Trophoblast cell (in vitro differentiated cells and primary cell): ENCODE results near the gene DELE1.
A peak's percentile ranks its signal among the peaks of the same experiment; 100 is the strongest.
"Not testable (repeated sequence)": the region's sequence is repeated elsewhere in the genome, so short reads cannot be mapped to it uniquely, and the experiment has no call there.

Experiments
- DNase-seq, 2 donors: peaks; one replicate each; pipeline ENCODE4 v3.0.0-alpha.2; 2016
- H2AFZ ChIP-seq: 2 replicates; pipeline ENCODE4 v1.6.1; 2013; ENCODE audit warnings: low read length, moderate library complexity, mild to moderate bottlenecking; ENCODE audit not compliant: insufficient read depth, poor library complexity
- H2AK5ac ChIP-seq: 2 replicates; pipeline ENCODE4 v1.6.1; 2013; ENCODE audit warnings: mild to moderate bottlenecking, low read length
- H2BK120ac ChIP-seq: 2 replicates; pipeline ENCODE4 v1.6.1; 2013; ENCODE audit warnings: low read length, mild to moderate bottlenecking, moderate library complexity; ENCODE audit not compliant: insufficient read depth, poor library complexity
- H2BK12ac ChIP-seq: 2 replicates; pipeline ENCODE4 v1.6.1; 2013; ENCODE audit warnings: mild to moderate bottlenecking, low read length, moderate library complexity
- H2BK5ac ChIP-seq: 2 replicates; pipeline ENCODE4 v1.6.1; 2013; ENCODE audit warnings: low read length, low read depth, moderate library complexity, mild to moderate bottlenecking; ENCODE audit not compliant: poor library complexity
- H3K14ac ChIP-seq: 2 replicates; pipeline ENCODE4 v1.6.1; 2013; ENCODE audit warnings: mild to moderate bottlenecking, low read length
- H3K18ac ChIP-seq: 2 replicates; pipeline ENCODE4 v1.6.1; 2013; ENCODE audit warnings: mild to moderate bottlenecking, low read length
- H3K23ac ChIP-seq: 2 replicates; pipeline ENCODE4 v1.6.1; 2013; ENCODE audit warnings: low read length
- H3K27ac ChIP-seq: 2 replicates; pipeline ENCODE4 v1.5.1; 2013; ENCODE audit warnings: low read depth, mild to moderate bottlenecking, inconsistent platforms, low read length, moderate library complexity
- H3K27me3 ChIP-seq: 2 replicates; pipeline ENCODE4 v1.6.1; 2013; ENCODE audit warnings: inconsistent platforms, mild to moderate bottlenecking, low read length, moderate library complexity; ENCODE audit not compliant: insufficient read depth
- H3K36me3 ChIP-seq, 2 experiments: 1 replicate in 1 of 2; 2 replicates in 1 of 2; pipeline ENCODE4 v1.6.1; 2013; ENCODE audit warnings: low read length in 2 of 2, mild to moderate bottlenecking in 2 of 2, moderate library complexity in 1 of 2; ENCODE audit not compliant: insufficient read depth in 2 of 2, control insufficient read depth in 1 of 2
- H3K4ac ChIP-seq: 2 replicates; pipeline ENCODE4 v1.6.1; 2013; ENCODE audit warnings: low read depth, mild to moderate bottlenecking, low read length, moderate library complexity
- H3K4me1 ChIP-seq, 2 experiments: 1 replicate in 1 of 2; 2 replicates in 1 of 2; pipeline ENCODE4 v1.6.1; 2013; ENCODE audit warnings: low read length in 2 of 2, mild to moderate bottlenecking in 2 of 2, moderate library complexity in 1 of 2; ENCODE audit not compliant: insufficient read depth in 2 of 2, control insufficient read depth in 1 of 2
- H3K4me2 ChIP-seq: 2 replicates; pipeline ENCODE4 v1.6.1; 2013; ENCODE audit warnings: inconsistent platforms, mild to moderate bottlenecking, low read length, moderate library complexity
- H3K4me3 ChIP-seq: 2 replicates; pipeline ENCODE4 v1.5.1; 2013; ENCODE audit warnings: mild to moderate bottlenecking, low read depth, low read length, inconsistent platforms
- H3K79me1 ChIP-seq: one replicate; pipeline ENCODE4 v1.6.1; 2013; ENCODE audit warnings: low read length
- H3K79me2 ChIP-seq: 2 replicates; pipeline ENCODE4 v1.6.1; 2013; ENCODE audit warnings: low read length, mild to moderate bottlenecking; ENCODE audit not compliant: control insufficient read depth, insufficient read depth, poor library complexity
- H3K9ac ChIP-seq: 2 replicates; pipeline ENCODE4 v1.6.1; 2013; ENCODE audit warnings: mild to moderate bottlenecking, low read length
- H3K9me3 ChIP-seq: 2 replicates; pipeline ENCODE4 v1.6.1; 2013; ENCODE audit warnings: low read depth, mild to moderate bottlenecking, control low read depth, inconsistent platforms, low read length; ENCODE audit not compliant: insufficient read depth
- H4K12ac ChIP-seq: 2 replicates; pipeline ENCODE4 v1.6.1; 2013; ENCODE audit warnings: low read depth, mild to moderate bottlenecking, low read length, moderate library complexity
- H4K8ac ChIP-seq: 2 replicates; pipeline ENCODE4 v1.6.1; 2013; ENCODE audit warnings: low read depth, mild to moderate bottlenecking, low read length, moderate library complexity
- H4K91ac ChIP-seq: one replicate; pipeline ENCODE4 v1.6.1; 2013; ENCODE audit warnings: low read depth, mild to moderate bottlenecking, low read length, moderate library complexity
- WGBS: extraction: QIAGEN DNeasy Blood & Tissue Kit; methylation state at CpG from one replicate; pipeline ENCODE4 v1.1.7; 2013; ENCODE audit warnings: missing lambda C conversion rate; ENCODE audit not compliant: insufficient read length, insufficient coverage; ENCODE audit errors: extremely low coverage; 5-methylcytosine and 5-hydroxymethylcytosine counted together

The DELE1 gene

DNA sequence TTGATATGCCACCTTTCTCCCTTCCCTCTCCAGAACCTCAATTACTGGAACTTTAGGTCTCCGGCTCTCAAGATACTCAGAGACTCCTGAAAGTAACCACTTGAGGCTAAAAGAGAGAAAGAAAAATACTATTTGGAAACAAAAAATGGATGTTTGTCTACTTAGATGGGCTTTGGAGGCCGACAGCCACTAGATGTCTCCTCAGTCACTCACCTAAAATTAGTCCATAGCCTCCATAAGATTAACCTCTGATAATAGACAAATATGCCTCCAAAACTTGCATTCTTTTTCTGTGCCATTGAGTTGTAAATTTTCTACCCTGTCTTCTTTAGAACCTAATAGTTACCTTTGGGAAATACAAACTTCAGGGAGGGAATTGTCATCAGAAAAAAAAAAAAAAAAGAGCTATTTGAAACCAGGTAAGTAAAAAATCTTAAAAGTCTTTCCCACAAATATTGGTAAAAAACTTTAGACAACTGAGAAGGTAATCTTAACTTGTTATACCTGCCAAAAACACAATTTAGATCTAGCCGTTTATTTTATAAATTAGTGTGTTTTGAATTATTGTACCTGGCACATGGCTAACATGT is 34.3 kb upstream of the DELE1 start:
- no peak for DNase-seq
- Histone ChIP-seq H3K23ac (no peak overlapping the region), H3K18ac (no peak overlapping the region), H3K4me1 (no peaks in the 10 kb centered on the region), H4K91ac (no peak overlapping the region), H3K27ac (no peak overlapping the region), H3K14ac (no peak overlapping the region), H3K9ac (no peak overlapping the region), H2AFZ (no peak overlapping the region), H2BK5ac (no peak overlapping the region), H3K79me1 (no peaks in the 10 kb centered on the region), H3K4me3 (no peak overlapping the region), H3K4ac (no peak overlapping the region), H3K27me3 (no peaks in the 10 kb centered on the region), H4K8ac (no peak overlapping the region), H4K12ac (no peak overlapping the region), H2BK120ac (no peak overlapping the region), H3K36me3 (no peaks in the 10 kb centered on the region), H2BK12ac (no peak overlapping the region), H3K9me3 (no peaks in the 10 kb centered on the region), H3K4me2 (no peak overlapping the region), H3K79me2 (no peaks in the 10 kb centered on the region), H2AK5ac (no peak overlapping the region)
- WGBS, result no CpG with 5 or more reads among the region's 3 CpGs

DNA sequence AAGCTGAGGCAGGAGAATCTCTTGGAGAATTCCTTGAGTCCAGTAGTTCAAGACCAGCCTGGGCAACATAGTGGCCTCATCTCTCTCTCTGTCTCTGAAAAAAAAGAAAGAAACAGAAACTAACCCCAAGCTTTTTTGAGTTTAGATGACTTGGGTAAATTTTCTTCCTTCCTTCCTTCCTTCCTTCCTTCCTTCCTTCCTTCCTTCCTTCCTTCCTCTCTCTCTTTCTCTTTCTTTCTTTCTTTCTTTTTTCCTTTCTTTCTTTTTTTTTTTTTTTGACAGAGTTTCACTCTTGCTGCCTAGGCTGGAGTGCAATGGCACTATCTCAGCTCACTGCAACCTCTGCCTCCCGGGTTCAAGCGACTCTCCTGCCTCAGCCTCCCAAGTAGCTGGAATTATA is 33.2 kb upstream of the DELE1 start:
- DNase-seq, H3K4me2 ChIP-seq, H2BK5ac ChIP-seq, H3K27ac ChIP-seq, H3K9ac ChIP-seq, H2AFZ ChIP-seq, H3K9me3 ChIP-seq, H3K4me3 ChIP-seq, H2AK5ac ChIP-seq, H4K8ac ChIP-seq, H4K12ac ChIP-seq, H3K14ac ChIP-seq, H3K27me3 ChIP-seq, H3K36me3 ChIP-seq, H2BK120ac ChIP-seq, H3K79me2 ChIP-seq, H3K79me1 ChIP-seq, H3K4ac ChIP-seq, H3K18ac ChIP-seq, H4K91ac ChIP-seq, H3K4me1 ChIP-seq, H2BK12ac ChIP-seq, H3K23ac ChIP-seq: not testable (repeated sequence)
- WGBS, result no CpG with 5 or more reads among the region's 2 CpGs

DNA sequence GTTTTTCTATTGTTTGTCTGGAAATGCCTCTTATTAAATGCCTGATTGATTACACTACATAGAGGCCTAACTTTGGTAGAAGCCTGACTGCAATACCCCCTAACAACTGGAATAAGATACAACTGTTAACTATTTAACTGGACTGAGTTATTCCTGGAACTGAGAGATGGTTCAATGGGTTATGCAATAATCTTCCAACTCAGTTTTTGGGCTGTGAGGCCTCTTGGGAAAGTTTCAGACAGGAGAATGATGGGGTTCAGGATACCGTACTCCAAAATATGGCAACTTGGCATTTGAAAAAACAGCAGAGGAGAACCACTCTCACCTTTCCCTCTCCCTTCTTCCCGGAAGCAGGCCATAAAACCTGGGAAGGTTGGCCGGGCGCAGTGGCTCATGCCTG is 26.2 kb upstream of the DELE1 start:
- Histone ChIP-seq H2AK5ac (no peak overlapping the region), H3K23ac (no peak overlapping the region), H4K12ac (no peak overlapping the region), H3K18ac (no peak overlapping the region), H2BK12ac (no peak overlapping the region), H3K9me3 (peaks cover 2% of the 10 kb centered on the region), H4K8ac (no peak overlapping the region), H3K36me3 (no peaks in the 10 kb centered on the region), H3K79me1 (no peaks in the 10 kb centered on the region), H2BK5ac (no peak overlapping the region), H3K4ac (no peak overlapping the region), H2BK120ac (no peak overlapping the region), H4K91ac (no peak overlapping the region), H3K4me3 (no peak overlapping the region), H3K79me2 (no peaks in the 10 kb centered on the region), H3K4me1 (no peaks in the 10 kb centered on the region), H3K14ac (no peak overlapping the region), H2AFZ (no peak overlapping the region), H3K4me2 (no peak overlapping the region), H3K27me3 (no peaks in the 10 kb centered on the region), H3K9ac (no peak overlapping the region), H3K27ac (no peak overlapping the region)
- DNase-seq, result no peak
- WGBS, result no CpG with 5 or more reads among the region's 4 CpGs

GRCh38 chr5:141898448-141899049 is 25.1 kb upstream of the DELE1 start:
- Histone ChIP-seq H3K18ac (no peak overlapping the region), H4K91ac (no peak overlapping the region), H2BK5ac (no peak overlapping the region), H3K79me2 (no peaks in the 10 kb centered on the region), H2AK5ac (no peak overlapping the region), H3K4me1 (no peaks in the 10 kb centered on the region), H3K14ac (no peak overlapping the region), H3K79me1 (no peaks in the 10 kb centered on the region), H3K27ac (no peak overlapping the region), H3K4ac (no peak overlapping the region), H3K4me3 (no peak overlapping the region), H2BK12ac (no peak overlapping the region), H4K12ac (no peak overlapping the region), H2BK120ac (no peak overlapping the region), H3K27me3 (no peaks in the 10 kb centered on the region), H4K8ac (no peak overlapping the region), H3K4me2 (no peak overlapping the region), H3K36me3 (no peaks in the 10 kb centered on the region), H3K9ac (no peak overlapping the region), H2AFZ (no peak overlapping the region), H3K23ac (no peak overlapping the region), H3K9me3 (peaks cover 2% of the 10 kb centered on the region)
- peak in 1 of 2 donors; percentile 13 for DNase-seq
- WGBS, result no CpG with 5 or more reads among the region's 2 CpGs
